WTC11 (cell line): ENCODE measurements around the gene RBL1. TPM values are rescaled to one million over a fixed set of nuclear protein-coding genes. Genes with fewer than 3 reads are reported as not detected.
A peak's percentile ranks its signal among the peaks of the same experiment; 100 is the strongest.

ENCODE experiments used
- ATAC-seq: fragments of 200-7000 bp; cut with Tn5 transposase; 2 replicates; pipeline ENCODE4 v1.10.0; 2021; ENCODE audit warnings: mild to moderate bottlenecking, moderate library complexity
- CTCF ChIA-PET: fragments of 300-600 bp; sonication (Branson Sonifier 250); formaldehyde crosslinking; loops from one replicate; lab custom pipeline; 2021; ENCODE audit warnings: antibody characterized with exemption; lab: Charles Lee
- POLR2A ChIA-PET: fragments of 350-600 bp; sonication (Branson Sonifier 250); formaldehyde crosslinking; loops from one replicate; lab custom pipeline; 2021; ENCODE audit warnings: antibody characterized with exemption; lab: Charles Lee
- DNase-seq: peaks from one replicate; pipeline ENCODE4 v3.0.0; 2021; ENCODE audit warnings: low spot score
- H3K27ac Mint-ChIP-seq: 2 replicates; pipeline ENCODE4 v1.8.0; 2021; ENCODE audit warnings: mixed read lengths
- H3K27me3 Mint-ChIP-seq: 2 replicates; pipeline ENCODE4 v1.8.0; 2021; ENCODE audit warnings: low read depth, mild to moderate bottlenecking, moderate library complexity, mixed read lengths
- H3K36me3 Mint-ChIP-seq: 2 replicates; pipeline ENCODE4 v1.8.0; 2021; ENCODE audit warnings: mixed read lengths
- H3K4me1 Mint-ChIP-seq: 2 replicates; pipeline ENCODE4 v1.8.0; 2022; ENCODE audit warnings: mixed read lengths
- H3K4me3 Mint-ChIP-seq: 2 replicates; pipeline ENCODE4 v1.8.0; 2021; ENCODE audit warnings: mild to moderate bottlenecking, moderate library complexity, mixed read lengths
- H3K9me3 Mint-ChIP-seq: 2 replicates; pipeline ENCODE4 v1.8.0; 2021; ENCODE audit warnings: mixed read lengths
- CREM ChIP-seq: sonication (generic); formaldehyde crosslinking; IDR thresholded peaks from 2 replicates; pipeline ENCODE4 v1.8.1; 2022; ENCODE audit warnings: mild to moderate bottlenecking, missing genetic modification reagents, moderate library complexity
- CTCF ChIP-seq: fragments of 200-600 bp; IDR thresholded peaks from 2 replicates; pipeline ENCODE4 v1.8.0; 2022; ENCODE audit warnings: antibody characterized with exemption
- E2F1 ChIP-seq: sonication (generic); formaldehyde crosslinking; IDR thresholded peaks from 2 replicates; pipeline ENCODE4 v1.8.0; 2022; ENCODE audit warnings: mild to moderate bottlenecking, missing genetic modification reagents
- FOXJ3 ChIP-seq: sonication (generic); formaldehyde crosslinking; IDR thresholded peaks from 2 replicates; pipeline ENCODE4 v1.9.0; 2021; ENCODE audit warnings: missing genetic modification reagents, mild to moderate bottlenecking, borderline replicate concordance
- GABPB1 ChIP-seq: sonication (generic); formaldehyde crosslinking; IDR thresholded peaks from 2 replicates; pipeline ENCODE4 v1.8.1; 2023; ENCODE audit warnings: mild to moderate bottlenecking, missing genetic modification reagents
- HMGA2 ChIP-seq: fragments of 250-450 bp; sonication (Bioruptor Pico); IDR thresholded peaks from 2 replicates; pipeline ENCODE4 v1.4.0; 2021; ENCODE audit warnings: mild to moderate bottlenecking, moderate library complexity
- JUN ChIP-seq: sonication (generic); formaldehyde crosslinking; IDR thresholded peaks from 2 replicates; pipeline ENCODE4 v1.8.0; 2023; ENCODE audit warnings: mild to moderate bottlenecking, missing genetic modification reagents
- NFYB ChIP-seq: sonication (generic); formaldehyde crosslinking; conservative IDR thresholded peaks from 2 replicates; pipeline ENCODE4 v1.8.0; 2022; ENCODE audit warnings: low read depth, missing genetic modification reagents
- NR1H2 ChIP-seq: sonication (generic); formaldehyde crosslinking; IDR thresholded peaks from 2 replicates; pipeline ENCODE4 v1.9.0; 2021; ENCODE audit warnings: mild to moderate bottlenecking, moderate library complexity, missing genetic modification reagents
- SP1 ChIP-seq: sonication (generic); formaldehyde crosslinking; conservative IDR thresholded peaks from 2 replicates; pipeline ENCODE4 v1.8.1; 2022; ENCODE audit warnings: missing genetic modification reagents
- TCF7 ChIP-seq: sonication (generic); formaldehyde crosslinking; IDR thresholded peaks from 2 replicates; pipeline ENCODE4 v1.8.0; 2022; ENCODE audit warnings: mild to moderate bottlenecking, low read depth, missing genetic modification reagents, moderate library complexity
- TEAD1 ChIP-seq: sonication (generic); formaldehyde crosslinking; IDR thresholded peaks from 2 replicates; pipeline ENCODE4 v1.8.0; 2022; ENCODE audit warnings: mild to moderate bottlenecking, missing genetic modification reagents
- ZNF138 ChIP-seq: sonication (generic); formaldehyde crosslinking; conservative IDR thresholded peaks from 2 replicates; pipeline ENCODE4 v1.8.1; 2022; ENCODE audit warnings: mild to moderate bottlenecking, moderate library complexity, missing genetic modification reagents
- ZNF416 ChIP-seq: fragments of 250-450 bp; sonication (Bioruptor Pico); IDR thresholded peaks from 2 replicates; pipeline ENCODE4 v1.9.0; 2021; ENCODE audit warnings: mild to moderate bottlenecking, inconsistent platforms
- ZNF423 ChIP-seq: fragments of 250-450 bp; sonication (Bioruptor Pico); IDR thresholded peaks from 2 replicates; pipeline ENCODE4 v2.1.2; 2022; ENCODE audit warnings: mild to moderate bottlenecking, moderate library complexity
- ZNF671 ChIP-seq: fragments of 250-450 bp; sonication (Bioruptor Pico); IDR thresholded peaks from 2 replicates; pipeline ENCODE4 v1.8.0; 2021; ENCODE audit warnings: mild to moderate bottlenecking
- ZSCAN18 ChIP-seq: fragments of 250-450 bp; sonication (Bioruptor Pico); IDR thresholded peaks from 2 replicates; pipeline ENCODE4 v2.1.2; 2022; ENCODE audit warnings: mild to moderate bottlenecking, moderate library complexity
- total RNA-seq: library from RNA; stranded (reverse); gene quantifications from 3 replicates; pipeline ENCODE4 v1.2.3, GENCODE V29; 2021
- TF ChIP-seq, protein P1 (sequence below): sonication (generic); formaldehyde crosslinking; conservative IDR thresholded peaks from 2 replicates; pipeline ENCODE4 v1.8.1; 2023; ENCODE audit warnings: mild to moderate bottlenecking, low read depth, missing genetic modification reagents, moderate library complexity
- TF ChIP-seq, protein P2 (sequence below): sonication (generic); formaldehyde crosslinking; IDR thresholded peaks from 2 replicates; pipeline ENCODE4 v1.8.1; 2023; ENCODE audit warnings: mild to moderate bottlenecking, missing genetic modification reagents, borderline replicate concordance
- TF ChIP-seq, protein P3 (sequence below): sonication (generic); formaldehyde crosslinking; IDR thresholded peaks from 2 replicates; pipeline ENCODE4 v1.8.1; 2022; ENCODE audit warnings: mild to moderate bottlenecking, missing genetic modification reagents, moderate library complexity, borderline replicate concordance

RBL1 gene
- total RNA-seq, 1 experiment from 2014 or later = 11.1 TPM

DNA sequence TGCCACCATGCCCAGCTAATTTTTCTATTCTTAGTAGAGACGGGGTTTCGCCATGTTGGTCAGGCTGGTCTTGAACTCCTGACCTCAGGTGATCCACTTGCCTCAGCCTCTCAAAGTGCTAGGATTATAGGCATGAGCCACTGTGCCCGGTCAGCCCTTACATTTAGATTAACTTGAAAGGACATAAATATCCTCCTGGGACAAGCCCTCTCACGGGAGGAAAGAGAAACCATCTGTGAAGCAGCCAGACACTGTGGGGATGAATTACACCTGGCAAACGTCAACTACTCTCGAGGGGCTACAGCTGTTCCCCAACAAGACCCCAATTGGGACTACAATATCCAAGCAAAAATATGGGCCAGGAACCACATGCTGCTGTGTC lies 111.5 kb downstream of the RBL1 start:
- CTCF ChIA-PET = interaction anchor here (0.7 kb wide), 3 partner anchors 89 to 246 kb away, joined by 3 to 4 read pairs (median 3); no protein-coding TSS in a partner anchor
- TF ChIP-seq ZNF423 (CRISPR knock-in tag) (no peak), NR1H2 (CRISPR knock-in tag) (no peak), JUN (no peak), FOXJ3 (CRISPR knock-in tag) (no peak), GABPB1 (CRISPR knock-in tag) (no peak), NFYB (CRISPR knock-in tag) (no peak), CTCF (no peak), ZNF671 (CRISPR knock-in tag) (no peak)
- TF ChIP-seq, protein P1, sequence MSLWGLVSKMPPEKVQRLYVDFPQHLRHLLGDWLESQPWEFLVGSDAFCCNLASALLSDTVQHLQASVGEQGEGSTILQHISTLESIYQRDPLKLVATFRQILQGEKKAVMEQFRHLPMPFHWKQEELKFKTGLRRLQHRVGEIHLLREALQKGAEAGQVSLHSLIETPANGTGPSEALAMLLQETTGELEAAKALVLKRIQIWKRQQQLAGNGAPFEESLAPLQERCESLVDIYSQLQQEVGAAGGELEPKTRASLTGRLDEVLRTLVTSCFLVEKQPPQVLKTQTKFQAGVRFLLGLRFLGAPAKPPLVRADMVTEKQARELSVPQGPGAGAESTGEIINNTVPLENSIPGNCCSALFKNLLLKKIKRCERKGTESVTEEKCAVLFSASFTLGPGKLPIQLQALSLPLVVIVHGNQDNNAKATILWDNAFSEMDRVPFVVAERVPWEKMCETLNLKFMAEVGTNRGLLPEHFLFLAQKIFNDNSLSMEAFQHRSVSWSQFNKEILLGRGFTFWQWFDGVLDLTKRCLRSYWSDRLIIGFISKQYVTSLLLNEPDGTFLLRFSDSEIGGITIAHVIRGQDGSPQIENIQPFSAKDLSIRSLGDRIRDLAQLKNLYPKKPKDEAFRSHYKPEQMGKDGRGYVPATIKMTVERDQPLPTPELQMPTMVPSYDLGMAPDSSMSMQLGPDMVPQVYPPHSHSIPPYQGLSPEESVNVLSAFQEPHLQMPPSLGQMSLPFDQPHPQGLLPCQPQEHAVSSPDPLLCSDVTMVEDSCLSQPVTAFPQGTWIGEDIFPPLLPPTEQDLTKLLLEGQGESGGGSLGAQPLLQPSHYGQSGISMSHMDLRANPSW (CRISPR knock-in tag) = no peak
- ATAC-seq (no peak), DNase-seq (no peak)
- Mint-ChIP-seq H3K4me3 (no peak overlapping the region), H3K4me1 (peaks cover 6% of the 10 kb centered on the region), H3K27me3 (no peaks in the 10 kb centered on the region), H3K36me3 (no peaks in the 10 kb centered on the region), H3K9me3 (no peaks in the 10 kb centered on the region), H3K27ac (no peak overlapping the region)
- POLR2A ChIA-PET = no interaction called here

GRCh38 chr20:36975099-36975818 lies 120.5 kb downstream of the RBL1 start:
- Mint-ChIP-seq H3K27me3 (no peaks in the 10 kb centered on the region), H3K27ac (no peak overlapping the region), H3K4me1 (no peaks in the 10 kb centered on the region), H3K36me3 (no peaks in the 10 kb centered on the region), H3K9me3 (peaks cover 3% of the 10 kb centered on the region), H3K4me3 (no peak overlapping the region)
- peak; percentile 72 for TF ChIP-seq HMGA2
- TF ChIP-seq, protein P2, sequence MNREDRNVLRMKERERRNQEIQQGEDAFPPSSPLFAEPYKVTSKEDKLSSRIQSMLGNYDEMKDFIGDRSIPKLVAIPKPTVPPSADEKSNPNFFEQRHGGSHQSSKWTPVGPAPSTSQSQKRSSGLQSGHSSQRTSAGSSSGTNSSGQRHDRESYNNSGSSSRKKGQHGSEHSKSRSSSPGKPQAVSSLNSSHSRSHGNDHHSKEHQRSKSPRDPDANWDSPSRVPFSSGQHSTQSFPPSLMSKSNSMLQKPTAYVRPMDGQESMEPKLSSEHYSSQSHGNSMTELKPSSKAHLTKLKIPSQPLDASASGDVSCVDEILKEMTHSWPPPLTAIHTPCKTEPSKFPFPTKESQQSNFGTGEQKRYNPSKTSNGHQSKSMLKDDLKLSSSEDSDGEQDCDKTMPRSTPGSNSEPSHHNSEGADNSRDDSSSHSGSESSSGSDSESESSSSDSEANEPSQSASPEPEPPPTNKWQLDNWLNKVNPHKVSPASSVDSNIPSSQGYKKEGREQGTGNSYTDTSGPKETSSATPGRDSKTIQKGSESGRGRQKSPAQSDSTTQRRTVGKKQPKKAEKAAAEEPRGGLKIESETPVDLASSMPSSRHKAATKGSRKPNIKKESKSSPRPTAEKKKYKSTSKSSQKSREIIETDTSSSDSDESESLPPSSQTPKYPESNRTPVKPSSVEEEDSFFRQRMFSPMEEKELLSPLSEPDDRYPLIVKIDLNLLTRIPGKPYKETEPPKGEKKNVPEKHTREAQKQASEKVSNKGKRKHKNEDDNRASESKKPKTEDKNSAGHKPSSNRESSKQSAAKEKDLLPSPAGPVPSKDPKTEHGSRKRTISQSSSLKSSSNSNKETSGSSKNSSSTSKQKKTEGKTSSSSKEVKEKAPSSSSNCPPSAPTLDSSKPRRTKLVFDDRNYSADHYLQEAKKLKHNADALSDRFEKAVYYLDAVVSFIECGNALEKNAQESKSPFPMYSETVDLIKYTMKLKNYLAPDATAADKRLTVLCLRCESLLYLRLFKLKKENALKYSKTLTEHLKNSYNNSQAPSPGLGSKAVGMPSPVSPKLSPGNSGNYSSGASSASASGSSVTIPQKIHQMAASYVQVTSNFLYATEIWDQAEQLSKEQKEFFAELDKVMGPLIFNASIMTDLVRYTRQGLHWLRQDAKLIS (CRISPR knock-in tag) = no peak
- POLR2A ChIA-PET = no interaction called here
- no peak for DNase-seq
- ATAC-seq = no peak
- CTCF ChIA-PET = no interaction called here

GRCh38 chr20:36974660-36975059 lies 121.1 kb downstream of the RBL1 start:
- Mint-ChIP-seq H3K4me1 (peaks cover 2% of the 10 kb centered on the region; the same call in 1 of the 2 replicates), H3K27ac (no peak overlapping the region), H3K4me3 (no peak overlapping the region), H3K27me3 (no peaks in the 10 kb centered on the region), H3K9me3 (peaks cover 9% of the 10 kb centered on the region), H3K36me3 (no peaks in the 10 kb centered on the region; the same call in 1 of the 2 replicates)
- POLR2A ChIA-PET = interaction anchor here (0.6 kb wide), 1 partner anchor 388 kb away, joined by 3 read pairs; no protein-coding TSS in a partner anchor
- CTCF ChIA-PET = no interaction called here
- ATAC-seq (no peak), DNase-seq (no peak)
- TF ChIP-seq CREM (CRISPR knock-in tag) (no peak), ZSCAN18 (CRISPR knock-in tag) (no peak), TEAD1 (CRISPR knock-in tag) (no peak), SP1 (no peak), ZNF416 (CRISPR knock-in tag) (no peak), JUN (no peak), ZNF423 (CRISPR knock-in tag) (no peak), TCF7 (CRISPR knock-in tag) (no peak), ZNF138 (CRISPR knock-in tag) (no peak), E2F1 (no peak)
- TF ChIP-seq, protein P3, sequence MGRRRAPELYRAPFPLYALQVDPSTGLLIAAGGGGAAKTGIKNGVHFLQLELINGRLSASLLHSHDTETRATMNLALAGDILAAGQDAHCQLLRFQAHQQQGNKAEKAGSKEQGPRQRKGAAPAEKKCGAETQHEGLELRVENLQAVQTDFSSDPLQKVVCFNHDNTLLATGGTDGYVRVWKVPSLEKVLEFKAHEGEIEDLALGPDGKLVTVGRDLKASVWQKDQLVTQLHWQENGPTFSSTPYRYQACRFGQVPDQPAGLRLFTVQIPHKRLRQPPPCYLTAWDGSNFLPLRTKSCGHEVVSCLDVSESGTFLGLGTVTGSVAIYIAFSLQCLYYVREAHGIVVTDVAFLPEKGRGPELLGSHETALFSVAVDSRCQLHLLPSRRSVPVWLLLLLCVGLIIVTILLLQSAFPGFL (CRISPR knock-in tag) = no peak
